Fibroblast of lung (primary cell): ENCODE data around the gene ALDH3A1.

Source experiments
- EZH2 ChIP-seq: IDR thresholded peaks from 2 replicates; pipeline ENCODE4 v1.5.1; 2012; ENCODE audit warnings: low read length, control low read depth, mild to moderate bottlenecking; ENCODE audit errors: missing control alignments
- TF ChIP-seq, protein P1 (sequence below), 2 donors: IDR thresholded peaks in 1 of 2; conservative IDR thresholded peaks in 1 of 2; 1 replicate in 1 of 2; 2 replicates in 1 of 2; pipeline ENCODE4 v1.5.1; 2011 to 2012; ENCODE audit warnings: low read length in 2 of 2, control low read depth in 1 of 2, inconsistent platforms in 1 of 2, low read depth in 1 of 2, mild to moderate bottlenecking in 1 of 2

DNA sequence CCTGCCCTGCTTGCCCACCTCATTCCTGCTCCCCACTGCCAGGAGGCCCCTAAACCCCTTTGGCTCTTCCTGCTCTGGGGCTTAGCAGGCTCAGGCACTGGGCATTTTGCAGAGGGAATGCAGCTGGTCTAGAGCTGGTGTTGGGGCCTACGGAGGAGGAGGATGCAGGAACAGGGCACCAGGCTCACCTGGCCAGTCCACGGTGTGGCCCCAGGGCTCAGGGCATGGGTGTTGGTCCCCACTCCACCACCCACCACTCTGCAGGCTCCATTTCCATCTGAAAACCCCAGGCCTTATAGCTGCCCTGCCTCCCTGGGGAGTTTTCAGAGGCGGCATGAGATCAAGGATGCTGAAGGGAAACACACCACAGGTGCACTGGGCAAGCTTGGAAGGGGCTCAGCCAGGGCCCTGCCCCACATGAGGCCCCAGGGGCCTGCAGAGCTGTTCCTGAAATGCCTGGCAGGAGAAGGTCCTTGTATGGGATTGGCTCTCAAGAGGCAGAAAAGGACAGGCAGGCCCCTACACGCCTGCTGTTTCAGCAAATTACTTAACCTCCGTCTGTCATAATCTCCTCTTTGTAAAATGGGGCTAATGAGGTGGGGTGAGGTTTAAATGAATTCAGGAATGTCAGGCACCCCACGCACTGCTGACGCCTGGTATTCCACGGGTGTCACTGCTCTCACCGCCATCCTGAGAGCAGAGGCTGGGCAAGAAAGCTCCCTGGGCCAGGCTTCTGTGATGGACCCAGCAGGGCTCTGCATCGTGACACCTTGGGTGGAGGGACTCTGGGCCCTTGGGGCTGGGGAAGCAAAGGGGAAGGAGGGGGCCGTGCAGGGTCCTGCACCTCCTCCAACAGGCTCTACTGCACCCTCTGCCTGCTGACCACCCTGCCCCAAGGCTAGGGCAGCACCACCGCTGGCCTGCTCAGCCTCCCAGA lies 41.0 kb downstream of the ALDH3A1 start:
- TF ChIP-seq EZH2, result no peak
- TF ChIP-seq, protein P1, sequence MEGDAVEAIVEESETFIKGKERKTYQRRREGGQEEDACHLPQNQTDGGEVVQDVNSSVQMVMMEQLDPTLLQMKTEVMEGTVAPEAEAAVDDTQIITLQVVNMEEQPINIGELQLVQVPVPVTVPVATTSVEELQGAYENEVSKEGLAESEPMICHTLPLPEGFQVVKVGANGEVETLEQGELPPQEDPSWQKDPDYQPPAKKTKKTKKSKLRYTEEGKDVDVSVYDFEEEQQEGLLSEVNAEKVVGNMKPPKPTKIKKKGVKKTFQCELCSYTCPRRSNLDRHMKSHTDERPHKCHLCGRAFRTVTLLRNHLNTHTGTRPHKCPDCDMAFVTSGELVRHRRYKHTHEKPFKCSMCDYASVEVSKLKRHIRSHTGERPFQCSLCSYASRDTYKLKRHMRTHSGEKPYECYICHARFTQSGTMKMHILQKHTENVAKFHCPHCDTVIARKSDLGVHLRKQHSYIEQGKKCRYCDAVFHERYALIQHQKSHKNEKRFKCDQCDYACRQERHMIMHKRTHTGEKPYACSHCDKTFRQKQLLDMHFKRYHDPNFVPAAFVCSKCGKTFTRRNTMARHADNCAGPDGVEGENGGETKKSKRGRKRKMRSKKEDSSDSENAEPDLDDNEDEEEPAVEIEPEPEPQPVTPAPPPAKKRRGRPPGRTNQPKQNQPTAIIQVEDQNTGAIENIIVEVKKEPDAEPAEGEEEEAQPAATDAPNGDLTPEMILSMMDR (conservative IDR thresholded peaks at IDR 0.05 in 1 of 2, IDR thresholded peaks at IDR 0.05 in 1 of 2; ENCODE audit: low read depth in 1 of 2, low read length in 2 of 2), result no peak
